Activated naive CD4-positive, alpha-beta T cell treated with anti-CD3 and anti-CD28 coated beads, Interleukin-2, amount 50 U/mL, for 16 hours (primary cell): ENCODE data around the gene TSC2.
A peak's percentile ranks its signal among the peaks of the same experiment; 100 is the strongest.
"Not testable (repeated sequence)": the region's sequence is repeated elsewhere in the genome, so short reads cannot be mapped to it uniquely, and the experiment has no call there.

Experiments used
- DNase-seq: peaks from one replicate; pipeline ENCODE4 v3.0.0-alpha.2; 2020

The TSC2 gene

GRCh38 chr16:2124377-2124693, 76.5 kb downstream of the TSC2 start:
- not testable (repeated sequence) for DNase-seq

- DNase-seq: not testable (repeated sequence)
These were observed 77.1 kb downstream of the TSC2 start for GRCh38 chr16:2124694-2125444.

DNA sequence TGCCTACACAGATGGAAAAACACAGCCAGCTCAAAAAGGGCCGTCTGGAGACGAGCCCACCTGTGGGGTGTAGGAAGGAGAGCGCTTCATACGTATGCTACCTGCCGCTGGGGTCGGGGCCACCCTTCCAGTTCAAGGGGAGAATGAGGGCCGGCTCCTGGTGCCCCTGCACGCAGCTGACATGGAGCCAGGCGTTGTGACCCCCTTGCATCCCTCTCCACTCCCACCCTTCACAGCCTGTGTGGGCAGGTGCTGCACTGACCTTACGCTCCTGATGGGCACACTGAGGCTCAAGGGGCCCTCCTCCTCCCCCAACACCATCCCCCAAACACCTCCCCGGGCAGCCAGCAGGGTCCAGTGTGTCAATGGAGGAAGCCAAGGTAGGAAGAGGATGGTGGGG, 77.8 kb downstream of the TSC2 start:
- DNase-seq: not testable (repeated sequence)

- DNase-seq: not testable (repeated sequence)
These were observed 78.5 kb downstream of the TSC2 start for GRCh38 chr16:2126161-2126743.

DNA sequence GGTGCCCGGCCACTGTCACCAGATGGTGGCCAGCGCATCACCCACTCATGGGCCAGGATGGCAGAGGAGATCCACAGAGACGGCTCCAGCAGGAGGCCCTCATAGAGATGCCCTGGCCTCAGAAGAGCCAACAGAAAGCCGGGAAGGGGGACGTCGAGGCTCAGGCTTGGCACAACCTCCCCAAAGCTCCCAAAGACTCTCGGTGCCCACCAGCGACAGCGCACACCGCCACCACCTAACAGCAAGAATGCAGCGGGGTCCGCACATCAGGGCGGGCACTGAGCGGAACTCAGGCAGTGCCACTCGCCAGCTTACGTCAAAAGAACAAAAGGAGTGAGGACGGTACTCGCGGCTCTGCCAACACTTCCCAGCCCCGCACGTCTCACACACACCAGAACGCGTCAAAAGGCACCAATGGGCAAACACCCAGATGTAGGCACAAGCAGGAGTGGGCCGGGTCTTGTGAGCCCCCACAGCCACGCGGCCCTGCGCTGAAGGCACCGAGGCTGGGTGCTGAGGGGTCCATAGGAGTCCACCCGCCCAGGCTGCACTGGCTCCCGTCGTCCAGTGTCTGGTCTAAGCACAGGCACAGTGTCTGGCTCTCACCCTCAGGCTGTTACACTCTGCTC, 79.3 kb downstream of the TSC2 start:
- not testable (repeated sequence) for DNase-seq

GRCh38 chr16:2127630-2128280, 80.0 kb downstream of the TSC2 start:
- not testable (repeated sequence) for DNase-seq

GRCh38 chr16:2129251-2129650, 81.5 kb downstream of the TSC2 start:
- not testable (repeated sequence) for DNase-seq

DNA sequence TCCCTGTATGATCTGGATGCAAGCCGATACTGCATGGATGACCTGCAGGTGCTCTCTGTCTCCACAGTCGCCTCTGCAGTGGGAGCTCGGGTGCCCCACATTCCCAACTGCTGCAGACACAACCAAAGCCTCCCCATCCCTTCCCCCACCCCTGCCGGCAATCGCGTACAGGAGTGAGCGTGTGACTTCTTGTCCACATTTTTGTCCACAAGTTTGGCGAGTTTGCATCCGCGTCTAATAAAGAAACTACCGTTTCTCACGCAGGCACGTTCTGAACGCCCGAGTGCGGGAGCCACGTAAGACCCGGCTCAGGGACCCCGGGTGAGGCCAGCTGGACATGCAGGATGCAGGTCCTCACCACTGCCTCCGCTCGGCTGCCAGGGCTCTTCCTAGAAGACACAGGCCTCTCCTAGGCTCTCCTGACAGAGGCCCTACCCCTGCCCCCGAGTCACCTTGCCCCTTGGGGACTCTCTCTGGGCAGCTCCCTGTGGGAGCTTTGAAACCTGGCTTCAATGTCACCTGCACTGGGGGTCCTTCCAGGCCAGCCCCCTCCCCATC, 82.2 kb downstream of the TSC2 start:
- not testable (repeated sequence) for DNase-seq

- DNase-seq: not testable (repeated sequence)
These were observed 86.0 kb downstream of the TSC2 start for GRCh38 chr16:2133797-2134196.

- DNase-seq: not testable (repeated sequence)
These were observed 87.3 kb downstream of the TSC2 start for GRCh38 chr16:2135071-2135470.

GRCh38 chr16:2135770-2136490, 88.1 kb downstream of the TSC2 start, which contains the start of gene PKD1:
Gene PKD1, minus strand, starts transcription at chr16:2135898. Its CDS starts 209 bp downstream, at chr16:2135689.
- DNase-seq: peak; percentile 99
